Measurements from ENCODE around the gene DDX18.
"Not testable (repeated sequence)": the region's sequence is repeated elsewhere in the genome, so short reads cannot be mapped to it uniquely, and the experiment has no call there.

The DDX18 gene

GRCh38 chr2:117825437-117825836 is 10.9 kb downstream of the DDX18 start:
- H3K27ac ChIP-seq (ENCODE audit: low read depth, low read length, poor library complexity, severe bottlenecking): no peak overlapping the region
- H3K9ac ChIP-seq (ENCODE audit: low read length): no peak overlapping the region
- no peaks in the 10 kb centered on the region for H3K79me2 ChIP-seq (ENCODE audit: insufficient read depth, low read length)
- no peak for TF ChIP-seq CTCF (IDR thresholded peaks at IDR 0.05; ENCODE audit: low read length)
- no peak for TF ChIP-seq EZH2 (IDR thresholded peaks at IDR 0.05; ENCODE audit: borderline replicate concordance, low read length)
- no peak overlapping the region for H2AFZ ChIP-seq (ENCODE audit: low read length)
- no peaks in the 10 kb centered on the region for H3F3A ChIP-seq (ENCODE audit: insufficient read depth, low read length)
- no peak overlapping the region for H3K4me2 ChIP-seq (ENCODE audit: low read length)
- peaks cover 99% of the 10 kb centered on the region for H3K36me3 ChIP-seq (ENCODE audit: insufficient read depth, low read length)
- H3K9me2 ChIP-seq (ENCODE audit: low read depth, low read length): no peaks in the 10 kb centered on the region
- H3K27me3 ChIP-seq (ENCODE audit: insufficient read depth, low read length): no peaks in the 10 kb centered on the region
- H3K9me3 ChIP-seq (ENCODE audit: low read length): no peaks in the 10 kb centered on the region
- H3K4me3 ChIP-seq (ENCODE audit: low read depth, low read length, poor library complexity, severe bottlenecking): no peak overlapping the region
- no peaks in the 10 kb centered on the region for H4K20me1 ChIP-seq (ENCODE audit: insufficient read depth, low read length)
- H3K4me1 ChIP-seq (ENCODE audit: insufficient read depth, low read length, severe bottlenecking): no peaks in the 10 kb centered on the region

GRCh38 chr2:117827464-117827863 is 13.0 kb downstream of the DDX18 start:
- H3K4me3 ChIP-seq (ENCODE audit: low read depth, low read length, poor library complexity, severe bottlenecking); H2AFZ ChIP-seq (ENCODE audit: low read length); H3K4me2 ChIP-seq (ENCODE audit: low read length); H3K9ac ChIP-seq (ENCODE audit: low read length); H3K9me3 ChIP-seq (ENCODE audit: low read length); H3K27ac ChIP-seq (ENCODE audit: low read depth, low read length, poor library complexity, severe bottlenecking); H4K20me1 ChIP-seq (ENCODE audit: insufficient read depth, low read length); H3F3A ChIP-seq (ENCODE audit: insufficient read depth, low read length); H3K79me2 ChIP-seq (ENCODE audit: insufficient read depth, low read length); H3K4me1 ChIP-seq (ENCODE audit: insufficient read depth, low read length, severe bottlenecking); H3K9me2 ChIP-seq (ENCODE audit: low read depth, low read length); H3K27me3 ChIP-seq (ENCODE audit: insufficient read depth, low read length): not testable (repeated sequence)
- H3K36me3 ChIP-seq (ENCODE audit: insufficient read depth, low read length): peaks cover 98% of the 10 kb centered on the region

GRCh38 chr2:117828870-117829269 is 14.4 kb downstream of the DDX18 start:
- Histone ChIP-seq H3K79me2 (ENCODE audit: insufficient read depth, low read length) (no peaks in the 10 kb centered on the region), H3K4me3 (ENCODE audit: low read depth, low read length, poor library complexity, severe bottlenecking) (no peak overlapping the region), H3K9me2 (ENCODE audit: low read depth, low read length) (no peaks in the 10 kb centered on the region), H3K4me2 (ENCODE audit: low read length) (no peak overlapping the region), H3K9me3 (ENCODE audit: low read length) (no peaks in the 10 kb centered on the region), H2AFZ (ENCODE audit: low read length) (no peak overlapping the region), H3F3A (ENCODE audit: insufficient read depth, low read length) (no peaks in the 10 kb centered on the region), H4K20me1 (ENCODE audit: insufficient read depth, low read length) (no peaks in the 10 kb centered on the region), H3K27ac (ENCODE audit: low read depth, low read length, poor library complexity, severe bottlenecking) (no peak overlapping the region), H3K27me3 (ENCODE audit: insufficient read depth, low read length) (no peaks in the 10 kb centered on the region), H3K4me1 (ENCODE audit: insufficient read depth, low read length, severe bottlenecking) (no peaks in the 10 kb centered on the region), H3K36me3 (ENCODE audit: insufficient read depth, low read length) (peaks cover 98% of the 10 kb centered on the region), H3K9ac (ENCODE audit: low read length) (no peak overlapping the region)
- TF ChIP-seq EZH2 (IDR thresholded peaks at IDR 0.05; ENCODE audit: borderline replicate concordance, low read length) (no peak), CTCF (IDR thresholded peaks at IDR 0.05; ENCODE audit: low read length) (no peak)

DNA sequence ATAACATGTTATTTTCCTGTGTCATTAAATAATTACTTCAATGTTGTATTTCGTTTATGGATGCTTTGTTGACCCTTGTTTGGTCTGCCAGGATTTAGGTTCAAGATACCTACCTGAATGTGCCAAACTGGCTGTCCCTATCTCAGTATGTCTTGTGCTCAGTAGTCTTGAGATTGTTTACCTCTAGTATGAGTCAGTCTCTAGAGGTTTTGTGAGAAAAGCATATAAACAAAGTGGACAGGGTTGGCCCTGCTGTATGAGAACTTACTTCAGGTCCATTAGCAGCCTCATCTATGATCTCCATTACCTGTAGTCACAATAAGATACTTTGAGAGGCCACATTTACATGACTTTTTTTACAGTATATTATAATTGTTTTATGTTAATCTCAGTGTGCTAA is 17.8 kb downstream of the DDX18 start:
- no peaks in the 10 kb centered on the region for H3F3A ChIP-seq (ENCODE audit: insufficient read depth, low read length)
- no peak overlapping the region for H3K4me2 ChIP-seq (ENCODE audit: low read length)
- no peaks in the 10 kb centered on the region for H3K4me1 ChIP-seq (ENCODE audit: insufficient read depth, low read length, severe bottlenecking)
- H3K27me3 ChIP-seq (ENCODE audit: insufficient read depth, low read length): no peaks in the 10 kb centered on the region
- no peaks in the 10 kb centered on the region for H3K9me2 ChIP-seq (ENCODE audit: low read depth, low read length)
- no peaks in the 10 kb centered on the region for H3K9me3 ChIP-seq (ENCODE audit: low read length)
- no peak overlapping the region for H3K27ac ChIP-seq (ENCODE audit: low read depth, low read length, poor library complexity, severe bottlenecking)
- H3K79me2 ChIP-seq (ENCODE audit: insufficient read depth, low read length): no peaks in the 10 kb centered on the region
- TF ChIP-seq CTCF (IDR thresholded peaks at IDR 0.05; ENCODE audit: low read length) (no peak), EZH2 (IDR thresholded peaks at IDR 0.05; ENCODE audit: borderline replicate concordance, low read length) (no peak)
- H3K4me3 ChIP-seq (ENCODE audit: low read depth, low read length, poor library complexity, severe bottlenecking): no peak overlapping the region
- H3K36me3 ChIP-seq (ENCODE audit: insufficient read depth, low read length): peaks cover 67% of the 10 kb centered on the region
- no peak overlapping the region for H3K9ac ChIP-seq (ENCODE audit: low read length)
- no peaks in the 10 kb centered on the region for H4K20me1 ChIP-seq (ENCODE audit: insufficient read depth, low read length)
- H2AFZ ChIP-seq (ENCODE audit: low read length): no peak overlapping the region

All from OCI-LY1 (cell line).